Hematopoietic multipotent progenitor cell treated with erythropoietin and hydrocortisone succinate and interleukin-3 and kit ligand, for 6 days (in vitro differentiated cells): ENCODE results near the gene TMEM217.

ENCODE experiments used
- DNase-seq: peaks from one replicate; pipeline ENCODE4 v3.0.0-alpha.2; 2015

The TMEM217 gene

DNA sequence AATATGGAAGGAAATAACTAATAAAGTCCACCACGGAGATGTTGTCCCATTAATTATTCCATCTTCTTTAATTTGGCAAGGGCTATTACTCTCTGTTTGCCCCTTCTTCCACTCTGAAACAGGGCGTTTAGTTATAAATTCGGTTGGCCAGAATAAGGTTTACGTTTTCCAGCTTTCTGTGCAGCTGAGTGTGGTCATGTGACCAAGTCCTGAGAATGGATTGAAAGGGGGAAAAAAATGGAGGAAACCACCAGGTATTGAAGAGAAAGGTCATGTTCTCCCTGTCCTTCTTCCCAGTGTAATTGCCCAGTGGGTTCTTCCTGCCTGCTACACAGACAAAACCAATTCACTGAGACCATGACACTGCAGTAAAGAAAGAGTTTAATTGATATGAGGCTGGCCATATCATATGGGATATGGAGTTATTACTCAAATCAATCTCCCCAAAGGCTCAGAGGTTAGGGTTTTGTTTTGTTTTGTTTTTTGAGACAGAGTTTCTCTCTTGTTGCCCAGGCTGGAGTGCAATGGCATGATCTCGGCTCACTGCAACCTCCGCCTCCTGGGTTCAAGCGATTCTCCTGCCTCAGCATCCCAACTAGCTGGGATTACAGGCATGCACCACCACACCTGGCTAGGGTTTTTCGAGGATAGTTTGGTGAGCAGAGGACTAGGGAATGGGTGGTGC, 14.7 kb downstream of the TMEM217 start:
- no peak for DNase-seq

GRCh38 chr6:37242429-37243052, 15.4 kb downstream of the TMEM217 start:
- no peak for DNase-seq

GRCh38 chr6:37241775-37242428, 16.0 kb downstream of the TMEM217 start:
- no peak for DNase-seq

GRCh38 chr6:37241131-37241530, 16.8 kb downstream of the TMEM217 start:
- no peak for DNase-seq

GRCh38 chr6:37239950-37240713, 17.8 kb downstream of the TMEM217 start:
- peak; percentile 90 for DNase-seq

- no peak for DNase-seq
Measured at GRCh38 chr6:37239526-37239925, 18.4 kb downstream of the TMEM217 start.

- DNase-seq = no peak
Measured at GRCh38 chr6:37238381-37238780, 19.6 kb downstream of the TMEM217 start.

- DNase-seq = no peak
Measured at GRCh38 chr6:37237789-37238188, 20.2 kb downstream of the TMEM217 start.

GRCh38 chr6:37236921-37237320, 21.0 kb downstream of the TMEM217 start:
- no peak for DNase-seq

GRCh38 chr6:37233541-37233940, 24.4 kb downstream of the TMEM217 start:
- no peak for DNase-seq

DNA sequence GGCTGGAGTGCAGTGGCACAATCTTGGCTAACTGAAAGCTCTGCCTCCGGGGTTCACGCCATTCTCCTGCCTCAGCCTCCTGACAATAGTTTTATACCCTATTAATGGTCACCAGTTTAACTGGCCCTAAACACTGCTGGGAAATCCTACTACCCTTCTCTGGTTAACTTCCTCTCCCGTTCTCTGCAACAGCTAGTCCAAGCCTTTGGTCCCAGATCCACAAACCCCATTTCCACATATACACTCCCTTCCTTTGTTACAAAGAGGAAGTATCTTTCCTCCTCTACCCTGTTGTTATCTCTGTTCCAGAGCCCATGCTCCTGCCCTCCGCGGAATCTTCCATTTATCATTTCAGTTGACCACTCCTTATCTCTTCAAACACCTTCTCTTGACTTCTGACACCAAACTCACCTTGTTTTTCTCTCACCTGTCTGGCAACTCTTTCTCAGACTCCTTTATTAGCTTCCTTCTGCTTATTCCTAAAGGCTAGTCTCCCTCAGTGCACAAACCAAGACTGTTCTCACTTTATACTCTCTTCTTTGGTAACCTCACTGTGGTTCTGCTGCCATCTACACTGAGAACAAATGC, 25.4 kb downstream of the TMEM217 start:
- DNase-seq = peak; percentile 27

DNA sequence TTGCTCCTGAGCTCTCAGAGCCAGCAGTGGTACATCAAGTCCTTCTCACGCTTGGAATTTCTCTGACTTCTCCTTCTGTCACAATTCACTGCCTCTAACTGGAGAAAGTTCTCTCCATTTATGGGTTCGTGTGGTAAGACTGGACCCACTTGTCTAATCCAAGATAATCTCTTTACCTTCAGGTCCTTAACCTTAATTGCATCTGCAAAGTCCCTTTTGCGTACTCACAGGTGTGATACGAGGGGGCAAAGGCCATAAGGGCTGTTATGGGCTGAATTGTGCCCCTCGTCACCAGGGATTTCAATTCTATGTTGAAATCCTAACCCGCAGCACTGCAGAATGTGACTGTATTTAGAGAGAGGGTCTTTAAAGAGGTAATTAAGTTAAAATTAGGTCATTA, 27.8 kb downstream of the TMEM217 start:
- no peak for DNase-seq

- no peak for DNase-seq
Measured at GRCh38 chr6:37225350-37226169, 32.4 kb downstream of the TMEM217 start.

DNA sequence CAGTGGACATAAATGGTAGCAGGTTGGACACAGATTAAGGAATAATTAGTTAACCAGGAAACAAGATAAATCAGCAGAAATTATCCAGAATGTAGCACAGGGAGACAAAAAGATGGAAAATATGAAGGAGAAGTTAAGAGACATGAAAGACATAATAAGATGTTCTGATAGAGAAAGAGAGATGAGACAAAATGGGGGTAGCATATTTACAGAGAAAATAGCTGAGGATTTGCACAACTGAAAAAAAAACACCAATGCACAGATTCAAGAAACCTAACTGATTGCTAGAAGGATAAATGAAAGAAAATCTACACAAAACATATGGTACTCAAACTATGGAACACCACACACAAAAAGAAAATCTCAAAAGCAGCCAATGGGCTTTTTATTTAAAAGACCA, 35.0 kb downstream of the TMEM217 start:
- DNase-seq = no peak

GRCh38 chr6:37222125-37222967, 35.6 kb downstream of the TMEM217 start:
- DNase-seq = peak; percentile 93

GRCh38 chr6:37221585-37222124, 36.3 kb downstream of the TMEM217 start:
- DNase-seq = no peak

DNA sequence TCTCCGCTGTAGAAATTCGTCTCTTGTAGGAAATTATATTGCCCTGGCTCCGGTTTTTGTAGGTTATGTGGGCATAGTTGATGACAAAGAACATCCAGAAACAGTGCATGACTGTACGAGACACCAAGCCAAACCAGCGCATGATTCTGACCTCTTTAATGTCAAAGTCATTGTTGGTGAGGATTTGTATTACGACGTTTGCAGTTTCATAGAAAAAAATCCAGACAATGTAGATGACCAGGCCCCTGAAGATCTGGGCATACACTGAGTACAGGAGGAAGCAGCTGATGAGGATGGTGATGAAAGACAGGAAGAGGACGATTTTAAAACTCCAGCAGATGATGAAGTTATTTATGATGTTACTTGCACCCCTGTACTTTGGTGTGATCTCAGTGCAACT, 39.4 kb downstream of the TMEM217 start:
- no peak for DNase-seq

GRCh38 chr6:37218061-37218460, 39.9 kb downstream of the TMEM217 start:
- DNase-seq = no peak

DNA sequence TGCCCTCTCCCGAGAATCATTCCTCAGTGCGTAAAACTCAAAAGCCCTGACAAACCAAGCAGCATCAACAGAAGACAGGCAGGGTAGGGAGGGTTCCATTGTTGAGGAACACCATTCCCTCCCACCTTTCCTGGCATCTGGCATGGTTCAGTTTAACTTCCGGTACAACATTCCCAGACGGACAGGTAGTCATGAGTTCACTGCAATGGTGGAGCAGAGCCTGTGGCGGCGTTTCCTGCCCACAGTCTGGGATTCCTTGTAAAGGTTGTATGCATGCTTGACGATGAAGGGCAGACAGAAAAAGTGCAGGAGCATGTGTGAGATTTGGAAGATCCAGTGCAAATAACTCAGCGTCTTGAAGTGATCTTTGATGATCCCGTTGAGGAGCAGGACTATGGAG, 45.7 kb downstream of the TMEM217 start:
- no peak for DNase-seq

- DNase-seq = peak; percentile 94
Measured at GRCh38 chr6:37210313-37210968, 47.5 kb downstream of the TMEM217 start.
